Limb (tissue), 2 donors: ENCODE data around the gene ASMTL.
A peak's percentile ranks its signal among the peaks of the same experiment; 100 is the strongest.
"Not testable (repeated sequence)": the region's sequence is repeated elsewhere in the genome, so short reads cannot be mapped to it uniquely, and the experiment has no call there.

Experiments used
- DNase-seq, 2 donors: peaks; one replicate each; pipeline ENCODE4 v3.0.0-alpha.2; 2016; ENCODE audit errors: extremely low spot score in 2 of 2

The ASMTL gene, protein sequence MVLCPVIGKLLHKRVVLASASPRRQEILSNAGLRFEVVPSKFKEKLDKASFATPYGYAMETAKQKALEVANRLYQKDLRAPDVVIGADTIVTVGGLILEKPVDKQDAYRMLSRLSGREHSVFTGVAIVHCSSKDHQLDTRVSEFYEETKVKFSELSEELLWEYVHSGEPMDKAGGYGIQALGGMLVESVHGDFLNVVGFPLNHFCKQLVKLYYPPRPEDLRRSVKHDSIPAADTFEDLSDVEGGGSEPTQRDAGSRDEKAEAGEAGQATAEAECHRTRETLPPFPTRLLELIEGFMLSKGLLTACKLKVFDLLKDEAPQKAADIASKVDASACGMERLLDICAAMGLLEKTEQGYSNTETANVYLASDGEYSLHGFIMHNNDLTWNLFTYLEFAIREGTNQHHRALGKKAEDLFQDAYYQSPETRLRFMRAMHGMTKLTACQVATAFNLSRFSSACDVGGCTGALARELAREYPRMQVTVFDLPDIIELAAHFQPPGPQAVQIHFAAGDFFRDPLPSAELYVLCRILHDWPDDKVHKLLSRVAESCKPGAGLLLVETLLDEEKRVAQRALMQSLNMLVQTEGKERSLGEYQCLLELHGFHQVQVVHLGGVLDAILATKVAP

DNA sequence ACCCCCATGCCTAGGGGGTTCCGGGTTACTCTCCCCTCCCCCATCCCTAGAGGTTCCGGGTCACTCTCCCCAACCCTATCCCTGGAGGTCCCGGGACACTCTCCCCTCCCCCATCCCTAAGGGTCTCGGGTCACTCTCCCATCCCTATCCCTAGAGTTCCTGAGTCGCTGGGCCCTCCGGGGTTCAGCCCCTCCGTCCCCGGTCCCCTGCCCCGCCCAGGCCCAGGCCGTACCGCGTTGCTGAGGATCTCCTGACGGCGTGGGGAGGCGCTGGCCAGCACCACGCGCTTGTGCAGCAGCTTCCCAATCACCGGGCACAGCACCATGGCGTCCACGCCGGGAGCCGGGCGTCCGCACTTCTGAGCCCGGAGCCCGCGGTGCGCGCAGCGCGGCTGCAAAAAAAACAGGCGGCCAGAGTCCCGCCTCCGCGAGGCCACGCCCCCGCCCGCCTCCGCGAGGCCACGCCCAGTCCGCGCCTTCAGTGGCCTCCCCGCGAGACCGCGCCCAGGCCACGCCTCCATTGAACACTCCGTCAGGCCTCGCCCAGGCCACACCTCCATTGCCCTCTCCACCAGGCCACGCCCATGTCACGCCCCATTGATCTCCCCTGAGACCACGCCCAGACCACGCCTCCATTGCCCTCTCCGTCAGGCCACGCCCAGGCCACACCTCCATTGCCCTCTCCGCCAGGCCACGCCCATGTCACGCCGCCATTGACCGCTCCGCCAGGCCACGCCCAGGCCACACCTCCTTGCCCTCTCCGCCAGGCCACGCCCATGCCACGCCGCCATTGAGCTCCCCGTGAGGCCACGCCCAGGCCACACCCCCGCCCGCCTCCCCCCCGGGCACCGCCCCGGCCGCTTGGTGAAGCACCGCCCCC, at the start of gene ASMTL:
Gene ASMTL, minus strand, starts transcription at position 394 of the 879 bp plus-strand sequence. Its CDS starts 69 bp downstream, at position 325.
- peak; percentile 99 to 100 for DNase-seq

DNA sequence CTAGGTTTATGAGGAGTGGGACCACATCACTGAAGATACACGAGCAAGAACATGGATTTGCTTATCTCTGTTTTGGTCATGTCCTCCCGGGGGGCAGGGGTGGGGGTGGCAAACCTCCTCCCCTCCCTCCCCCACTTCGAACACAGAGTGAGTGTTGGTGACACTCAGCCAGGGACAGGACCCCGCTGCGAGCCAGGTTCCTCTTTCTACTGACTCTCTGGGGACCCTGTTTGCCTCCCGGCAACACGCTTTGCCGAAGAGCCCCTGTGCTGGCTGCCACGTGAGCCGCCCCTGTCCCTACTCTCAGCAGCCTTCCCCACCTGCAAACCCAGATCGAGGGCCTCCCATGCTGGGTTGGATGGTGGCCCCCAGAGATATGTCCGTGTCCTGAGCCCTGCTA, 49.5 kb upstream of the ASMTL start:
- DNase-seq, result no peak

DNA sequence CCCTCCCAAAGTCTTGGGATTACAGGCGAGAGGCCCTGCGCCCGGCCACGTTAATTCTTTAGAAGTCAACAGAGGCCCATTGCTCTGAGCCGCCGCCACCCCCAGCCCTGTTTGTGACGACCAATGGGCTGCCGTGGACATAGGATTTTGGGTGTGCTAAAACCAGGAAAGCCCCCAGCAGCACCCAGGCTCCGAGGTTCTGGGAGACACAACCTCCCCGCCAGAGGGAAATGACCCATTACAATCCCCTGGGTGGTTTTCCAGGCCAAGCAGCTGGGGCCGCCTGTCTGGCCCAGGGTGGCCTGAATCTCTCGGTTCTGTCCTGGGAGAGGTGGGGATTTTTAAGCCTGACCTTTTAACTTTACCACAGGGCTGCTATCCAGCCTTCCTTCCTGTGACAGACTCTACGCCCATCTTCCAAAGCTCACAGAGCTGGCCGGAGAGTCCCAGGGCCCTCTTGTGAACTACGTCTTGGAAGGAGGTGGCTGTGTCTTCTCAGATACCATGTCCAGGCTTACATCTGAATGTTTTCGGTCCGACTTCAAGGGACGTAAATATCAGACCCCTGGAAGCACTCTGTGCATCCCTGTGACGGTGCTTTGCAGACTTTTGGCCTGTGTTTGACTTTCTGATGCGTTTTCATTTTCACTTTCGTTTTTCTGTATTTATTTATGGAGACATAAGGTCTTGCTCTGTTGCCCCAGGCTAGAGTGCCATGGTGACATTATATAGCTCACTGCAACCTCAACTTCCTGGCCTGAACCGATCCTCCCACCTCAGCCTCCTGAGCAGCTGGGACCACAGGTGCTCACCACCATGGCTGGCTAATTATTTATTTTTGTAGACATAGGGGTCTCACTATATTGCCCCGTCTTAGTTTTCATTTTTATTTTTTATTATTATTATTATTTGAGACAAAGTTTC, 48.3 kb upstream of the ASMTL start:
- no peak for DNase-seq

DNA sequence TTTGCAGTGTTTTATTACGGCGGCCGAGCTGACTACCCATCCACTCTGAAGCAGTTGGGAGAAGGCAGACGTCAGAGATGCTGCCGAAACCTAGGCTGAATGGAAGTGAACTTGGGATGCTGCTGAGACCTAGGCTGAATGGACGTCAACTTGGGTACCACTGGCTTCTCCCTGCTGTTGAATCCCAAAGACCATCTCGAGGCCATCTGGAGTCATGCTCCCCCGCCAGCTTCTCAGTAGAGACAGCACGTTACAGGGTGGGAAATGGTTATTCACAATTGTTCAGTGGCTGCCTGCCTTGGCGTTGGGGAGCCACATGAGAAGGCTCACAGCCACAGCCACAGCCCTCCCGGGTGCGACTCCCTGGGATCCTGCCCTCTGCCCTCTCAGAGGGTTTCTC, 43.4 kb upstream of the ASMTL start:
- DNase-seq, result no peak

DNA sequence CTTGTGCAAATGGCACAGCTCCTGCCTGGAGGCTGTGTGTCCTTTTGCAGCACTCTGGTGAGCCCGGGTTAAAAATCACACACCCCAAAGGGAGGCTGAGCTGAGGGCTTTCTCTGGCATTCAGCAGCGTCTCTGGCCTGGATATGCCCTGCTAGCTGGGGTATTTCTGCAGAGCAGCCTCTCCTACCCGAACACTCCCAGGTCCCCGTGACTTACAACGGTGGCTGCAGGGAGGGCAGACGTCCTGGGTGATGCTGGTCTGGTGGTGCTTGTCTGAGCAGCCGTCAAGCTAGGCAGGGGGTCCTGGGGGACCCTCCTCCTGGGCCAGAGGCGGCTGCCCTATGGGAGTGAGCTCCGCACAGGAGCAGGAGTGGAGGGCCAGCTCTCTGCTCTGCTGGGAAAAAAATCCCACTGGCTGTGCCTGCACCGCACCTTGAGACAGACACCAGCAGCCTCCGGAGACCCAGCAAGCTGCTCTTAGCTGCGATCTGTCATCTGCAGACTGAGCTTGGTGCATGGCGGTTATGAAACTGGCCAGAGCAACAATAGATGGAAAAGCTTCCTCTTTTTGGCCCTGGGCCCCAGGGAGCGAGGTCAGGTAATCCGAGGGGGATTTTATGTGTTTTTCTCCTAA, 41.3 kb upstream of the ASMTL start:
- no peak for DNase-seq

DNA sequence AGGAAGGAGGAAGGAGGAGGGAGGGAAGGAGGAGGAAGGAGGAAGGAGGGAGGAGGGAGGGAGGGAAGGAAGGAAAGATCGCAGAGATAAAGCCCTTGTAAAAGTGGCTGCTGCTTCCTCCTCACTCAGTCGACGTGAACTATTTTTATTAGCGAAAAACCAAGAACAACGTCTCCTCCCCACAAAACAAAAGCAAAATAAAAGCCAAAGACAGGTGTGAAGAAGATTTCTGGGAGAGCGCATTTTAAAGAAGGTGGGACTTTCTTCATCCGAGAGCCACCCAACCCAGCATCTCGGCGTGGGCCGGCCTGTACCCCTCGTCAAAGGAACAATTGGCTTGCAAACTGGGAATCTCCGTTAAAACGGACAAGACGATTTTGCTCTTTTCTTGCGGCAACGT, 40.7 kb upstream of the ASMTL start:
- no peak for DNase-seq

DNA sequence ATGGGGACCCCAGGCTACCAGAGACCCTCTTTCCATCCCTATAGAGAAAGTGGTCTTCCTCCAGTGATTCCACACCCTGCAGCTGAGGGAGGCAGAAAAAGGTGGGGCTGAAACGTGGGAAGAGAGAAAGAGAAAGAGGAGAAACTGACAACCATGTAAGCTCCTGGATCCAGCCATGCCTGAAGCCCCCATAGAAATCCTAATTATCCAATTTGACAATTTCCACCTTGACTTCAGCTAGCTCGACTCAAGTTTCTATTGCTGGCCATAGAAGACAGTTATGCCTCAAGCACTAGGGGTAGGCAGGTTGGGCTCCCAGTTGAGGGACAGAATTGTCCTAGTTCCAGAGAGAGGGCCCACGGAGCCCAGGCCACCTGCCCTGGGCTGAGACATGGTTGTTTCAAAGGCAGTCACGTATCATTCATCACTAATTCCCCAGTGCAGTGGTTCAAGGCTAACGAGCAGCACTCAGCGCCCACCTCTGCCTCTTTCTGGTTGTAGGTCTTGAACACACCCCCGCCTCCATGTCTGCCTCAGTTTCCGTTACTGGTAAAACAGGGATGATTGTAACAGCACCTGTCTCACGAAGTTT, 39.8 kb upstream of the ASMTL start:
- no peak for DNase-seq

DNA sequence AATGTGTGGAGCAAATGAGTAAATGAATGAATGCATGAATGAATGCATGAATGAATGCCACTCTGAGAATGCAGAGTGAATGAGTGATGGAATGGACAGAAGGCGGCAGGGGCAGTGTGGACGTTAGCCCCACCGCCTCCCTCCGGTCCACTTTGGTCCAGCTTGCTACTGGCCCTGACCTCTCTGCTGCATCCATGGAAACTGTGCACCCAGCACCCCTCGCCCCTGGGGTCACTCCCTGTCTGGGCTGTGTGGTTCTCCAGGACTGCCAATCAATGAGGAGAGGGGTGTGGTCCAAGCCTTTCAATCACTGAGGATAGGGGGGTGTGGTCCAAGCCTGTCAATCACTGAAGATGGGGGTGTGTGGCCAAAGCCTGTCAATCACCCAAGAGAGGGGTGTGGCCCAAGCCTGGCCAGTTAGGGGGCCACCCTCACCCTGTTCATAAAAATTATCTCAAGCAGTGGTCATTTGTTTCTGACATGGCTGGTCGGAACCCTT, 39.2 kb upstream of the ASMTL start:
- DNase-seq, result no peak

DNA sequence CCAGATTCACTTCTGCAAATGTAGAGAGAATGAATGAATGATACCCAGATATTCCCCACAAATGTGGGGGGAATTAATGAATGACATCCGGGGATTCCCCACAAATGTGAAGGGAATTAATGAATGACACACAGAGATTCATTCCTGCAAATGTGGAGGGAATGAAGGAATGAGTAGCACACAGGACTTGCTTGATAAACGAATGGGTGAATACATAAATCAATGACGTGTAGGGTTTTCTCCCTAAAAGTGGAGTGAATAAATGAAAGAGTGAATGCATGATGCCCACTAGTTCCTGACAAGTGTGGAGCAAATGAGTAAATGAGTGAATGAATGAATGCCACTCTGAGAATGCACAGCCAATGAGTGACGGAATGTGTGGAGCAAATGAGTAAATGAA, 38.5 kb upstream of the ASMTL start:
- DNase-seq, result not testable (repeated sequence)

DNA sequence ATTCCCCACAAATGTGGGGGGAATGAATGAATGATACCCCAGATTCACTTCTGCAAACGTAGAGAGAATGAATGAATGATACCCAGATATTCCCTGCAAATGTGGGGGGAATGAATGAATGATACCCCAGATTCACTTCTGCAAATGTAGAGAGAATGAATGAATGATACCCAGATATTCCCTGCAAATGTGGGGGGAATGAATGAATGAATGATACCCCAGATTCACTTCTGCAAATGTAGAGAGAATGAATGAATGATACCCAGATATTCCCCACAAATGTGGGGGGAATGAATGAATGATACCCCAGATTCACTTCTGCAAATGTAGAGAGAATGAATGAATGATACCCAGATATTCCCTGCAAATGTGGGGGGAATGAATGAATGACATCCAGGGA, 38.0 kb upstream of the ASMTL start:
- DNase-seq, result not testable (repeated sequence)

DNA sequence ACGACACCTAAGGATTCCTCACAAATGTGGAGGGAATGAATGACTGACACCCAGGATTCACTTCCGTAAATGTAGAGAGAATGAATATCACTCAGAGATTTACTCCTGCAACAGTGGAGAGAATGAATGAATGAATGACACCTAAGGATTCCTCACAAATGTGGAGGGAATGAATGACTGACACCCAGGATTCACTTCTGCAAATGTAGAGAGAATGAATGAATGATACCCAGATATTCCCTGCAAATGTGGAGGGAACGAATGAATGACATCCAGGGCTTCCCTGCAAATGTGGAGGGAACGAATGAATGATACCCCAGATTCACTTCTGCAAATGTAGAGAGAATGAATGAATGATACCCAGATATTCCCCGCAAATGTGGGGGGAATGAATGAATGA, 36.6 kb upstream of the ASMTL start:
- not testable (repeated sequence) for DNase-seq

DNA sequence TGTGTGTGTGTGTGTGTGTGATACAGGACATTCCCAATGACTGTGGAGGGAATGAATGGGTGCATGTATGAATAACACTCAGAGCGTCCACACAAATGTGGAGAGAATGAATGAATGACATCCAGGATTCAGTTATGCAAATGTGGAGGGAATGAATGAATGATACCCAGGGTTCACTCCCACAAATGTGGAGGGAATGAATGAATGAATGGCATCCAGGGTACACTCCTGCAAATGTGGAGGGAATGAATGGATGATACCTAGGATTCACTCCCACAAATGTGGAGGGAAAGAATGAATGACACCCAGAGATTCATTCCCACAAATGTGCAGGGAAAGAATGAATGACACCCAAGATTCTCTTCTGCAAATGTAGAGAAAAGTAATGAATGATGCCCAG, 36.0 kb upstream of the ASMTL start:
- DNase-seq, result no peak

DNA sequence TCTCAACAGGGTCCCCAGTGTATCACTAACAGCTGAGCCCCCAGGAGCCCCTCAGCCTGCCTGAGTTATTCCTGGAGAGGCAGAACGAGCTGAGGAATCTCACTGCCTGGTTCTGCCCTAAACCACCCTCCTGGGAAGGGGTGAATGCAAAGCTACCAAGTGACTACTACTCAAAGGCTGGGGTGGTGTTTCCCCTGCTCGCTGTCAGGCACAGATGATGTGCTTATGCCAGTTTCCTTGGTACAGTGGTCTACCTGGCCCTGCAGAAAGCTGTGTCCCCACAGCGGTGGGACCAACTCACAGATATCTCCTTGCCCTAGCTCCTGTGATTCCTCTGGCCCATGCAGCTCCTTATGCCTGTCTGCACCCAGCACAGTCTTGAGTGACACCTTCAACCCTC, 35.4 kb upstream of the ASMTL start:
- DNase-seq, result no peak

DNA sequence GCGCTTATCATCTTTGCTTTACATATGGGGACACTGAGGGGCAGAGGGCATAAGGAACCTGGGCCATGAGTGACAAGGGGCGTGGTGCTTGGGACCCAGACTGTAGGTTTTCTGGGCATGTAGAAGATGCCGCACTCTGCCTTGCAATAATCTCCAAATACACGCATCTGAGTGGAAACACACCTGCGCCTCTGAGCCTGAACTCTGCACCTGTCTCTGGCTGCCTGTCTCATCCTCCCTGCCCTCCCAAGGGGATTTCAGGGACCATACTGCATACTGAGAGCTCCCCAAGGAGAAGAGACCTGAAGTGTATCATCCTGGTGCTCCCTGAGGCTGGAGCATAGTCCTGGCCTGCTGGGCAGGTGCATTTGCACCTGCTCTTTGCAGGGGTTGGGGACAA, 34.7 kb upstream of the ASMTL start:
- DNase-seq, result no peak

DNA sequence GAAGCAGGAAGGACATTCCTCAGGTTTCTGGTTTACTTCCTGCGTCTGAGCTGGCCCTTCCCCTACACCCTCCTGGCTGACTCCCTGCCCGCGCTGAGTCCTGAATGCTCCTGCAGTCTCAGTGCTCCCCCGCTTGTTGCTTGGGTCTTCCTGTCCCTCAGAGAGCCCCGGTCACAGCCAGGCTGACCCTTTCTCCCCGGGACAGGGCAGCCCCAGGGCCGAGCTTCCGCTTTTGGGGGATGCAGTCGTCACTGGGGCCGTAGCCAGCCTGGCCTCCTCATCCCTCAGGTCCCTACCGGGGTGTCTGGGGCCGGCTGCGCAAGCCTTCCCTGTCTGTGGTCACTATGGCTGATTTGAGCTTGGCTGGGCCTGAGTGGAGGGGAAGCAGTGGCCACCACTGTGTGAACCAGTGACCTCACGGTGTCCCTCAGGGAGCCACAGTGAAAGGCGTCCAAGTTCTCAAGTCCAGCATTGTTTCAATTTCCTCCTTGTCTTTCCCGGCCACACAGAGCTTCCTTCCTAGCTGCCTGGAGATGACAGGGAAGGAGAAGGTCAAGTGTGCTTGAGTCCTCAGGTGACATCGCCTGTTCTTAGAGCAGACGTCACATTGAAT, 34.1 kb upstream of the ASMTL start:
- DNase-seq, result no peak

DNA sequence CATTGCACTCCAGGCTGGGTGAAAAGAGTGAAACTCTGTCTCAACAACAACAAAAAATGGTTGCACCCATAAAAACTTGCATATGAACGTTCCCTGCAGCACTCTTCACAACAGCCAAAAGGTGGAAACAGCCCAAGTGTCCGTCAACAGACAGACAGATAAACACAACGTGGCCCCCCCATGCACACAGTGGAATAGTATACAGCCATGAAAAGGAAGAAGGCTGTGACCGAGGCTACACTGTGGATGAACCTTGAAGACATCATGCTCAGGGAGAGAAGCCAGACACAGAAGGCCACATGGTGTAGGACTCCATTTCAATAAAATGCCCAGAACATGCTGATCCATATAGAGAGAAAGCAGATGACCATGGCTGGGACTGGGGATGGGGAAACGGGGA, 33.5 kb upstream of the ASMTL start:
- DNase-seq, result no peak

DNA sequence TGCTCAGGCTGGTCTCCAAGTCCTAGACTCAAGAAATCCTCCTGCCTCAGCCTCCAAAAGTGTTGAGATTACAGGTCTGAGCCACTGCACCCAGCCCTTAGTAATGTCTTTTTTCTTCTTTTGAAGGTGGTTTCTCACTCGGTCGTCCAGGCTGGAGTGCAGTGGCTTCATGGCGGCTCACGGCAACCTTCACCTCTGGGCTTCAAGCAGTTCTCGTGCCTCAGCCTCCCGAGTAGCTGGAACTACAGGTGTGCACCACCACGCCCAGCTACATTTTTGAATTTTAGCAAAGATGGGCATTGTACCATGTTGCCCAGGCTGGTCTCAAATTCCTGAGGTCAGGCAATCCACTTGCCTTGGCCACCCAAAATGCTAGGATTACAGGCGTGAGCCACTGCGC, 32.3 kb upstream of the ASMTL start:
- DNase-seq, result no peak

DNA sequence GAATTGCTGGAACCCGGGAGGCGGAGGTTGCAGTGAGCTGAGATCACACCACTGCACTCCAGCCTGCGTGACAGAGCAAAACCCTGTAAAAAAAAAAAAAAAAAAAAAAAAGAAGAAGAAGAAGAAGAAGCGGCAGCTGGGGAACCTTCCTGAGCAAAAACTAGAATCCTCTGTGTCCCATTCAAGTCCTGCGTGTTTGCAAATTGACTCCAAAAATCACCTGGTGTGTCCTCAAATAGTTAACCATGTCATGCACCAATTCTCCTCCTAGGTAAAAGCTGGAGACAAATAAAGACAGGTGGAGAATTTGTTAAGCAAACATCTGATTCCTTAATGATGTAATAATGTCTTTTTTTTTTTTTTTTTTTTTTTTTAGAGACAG, 31.9 kb upstream of the ASMTL start:
- DNase-seq, result no peak

DNA sequence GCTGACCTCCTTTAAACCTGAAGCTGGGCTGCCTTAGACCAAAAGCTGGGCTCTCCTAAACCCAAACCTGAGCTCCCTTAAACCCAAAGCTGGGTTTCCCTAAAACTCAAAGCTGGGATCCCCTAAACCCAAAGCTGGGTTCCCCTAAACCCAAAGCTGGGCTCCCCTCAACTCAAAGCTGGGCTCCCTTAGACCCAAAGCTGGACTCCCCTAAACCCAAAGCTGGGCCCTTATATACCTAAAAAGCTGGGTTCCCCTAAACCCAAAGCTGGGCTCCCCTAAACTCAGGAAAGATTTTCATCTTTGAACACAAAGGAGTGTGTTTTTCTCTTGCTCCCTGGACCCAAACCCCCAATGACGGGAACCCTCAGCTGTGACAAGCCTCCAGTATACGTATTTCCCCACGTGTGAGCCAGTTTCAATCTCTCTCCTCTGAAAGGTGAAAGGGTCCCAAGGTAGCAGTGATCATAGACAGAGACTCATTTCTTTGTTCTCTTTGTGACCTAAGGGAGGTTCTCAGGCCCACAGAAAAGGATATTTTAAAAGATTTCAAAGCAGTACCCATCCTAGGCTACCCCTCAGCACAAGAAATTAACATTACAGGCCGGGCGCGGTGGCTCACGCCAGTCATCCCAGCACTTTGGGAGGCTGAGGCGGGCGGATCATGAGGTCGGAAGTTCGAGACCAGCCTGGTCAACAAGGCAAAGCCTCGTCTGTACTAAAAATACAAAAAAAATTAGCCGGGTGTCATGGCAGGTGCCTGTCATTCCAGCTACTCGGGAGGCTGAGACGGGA, 31.3 kb upstream of the ASMTL start:
- no peak for DNase-seq
